ENCODE data around the gene CSTPP1. TPM values are rescaled to one million over a fixed set of nuclear protein-coding genes. Genes with fewer than 3 reads are reported as not detected.

Gene CSTPP1
- polyA plus RNA-seq, 1 donor from 2014 or later: 46.4 TPM

- TF ChIP-seq REST (IDR thresholded peaks at IDR 0.05; ENCODE audit: borderline replicate concordance) (no peak), RAD21 (conservative IDR thresholded peaks at IDR 0.05) (no peak), SMC3 (conservative IDR thresholded peaks at IDR 0.05; ENCODE audit: poor library complexity) (no peak)
These were observed 37.0 kb upstream of the CSTPP1 start (continued) for GRCh38 chr11:46899501-46900025.

- no peak overlapping the region for H3K9ac ChIP-seq (ENCODE audit: low read length)
- H3K79me2 ChIP-seq (replicated peaks; ENCODE audit: insufficient read depth, low read length): no peaks in the 10 kb centered on the region
- no peaks in the 10 kb centered on the region for H4K20me1 ChIP-seq (ENCODE audit: insufficient read depth)
- no peaks in the 10 kb centered on the region for H3K27me3 ChIP-seq (ENCODE audit: insufficient read depth, low read depth, low read length)
- H3K4me2 ChIP-seq (ENCODE audit: low read length): no peak overlapping the region
- no peaks in the 10 kb centered on the region for H3K36me3 ChIP-seq (ENCODE audit: insufficient read depth, low read length)
- no peak overlapping the region for H2AFZ ChIP-seq (ENCODE audit: low read depth, low read length)
- H3K27ac ChIP-seq (ENCODE audit: low read length): no peak overlapping the region
- H3K9me3 ChIP-seq (ENCODE audit: low read length): no peaks in the 10 kb centered on the region
- H3F3A ChIP-seq (ENCODE audit: insufficient read depth, low read length, poor library complexity, severe bottlenecking): no peaks in the 10 kb centered on the region
- no peak overlapping the region for H3K4me3 ChIP-seq (ENCODE audit: low read length)
- no peak for TF ChIP-seq CTCF (IDR thresholded peaks at IDR 0.05; ENCODE audit: poor library complexity, severe bottlenecking)
- no peak for TF ChIP-seq REST (IDR thresholded peaks at IDR 0.05; ENCODE audit: borderline replicate concordance)
- TF ChIP-seq TAF1 (IDR thresholded peaks at IDR 0.05; ENCODE audit: low read depth): no peak
- no peak for TF ChIP-seq POLR2AphosphoS5 (IDR thresholded peaks at IDR 0.05)
- TF ChIP-seq EZH2 (IDR thresholded peaks at IDR 0.05; ENCODE audit: borderline replicate concordance, insufficient read depth, low read length, poor library complexity, severe bottlenecking): no peak
- no peak for TF ChIP-seq MXI1 (conservative IDR thresholded peaks at IDR 0.05; ENCODE audit: poor library complexity, severe bottlenecking)
- no peak for TF ChIP-seq SMC3 (conservative IDR thresholded peaks at IDR 0.05; ENCODE audit: poor library complexity)
- no peak for TF ChIP-seq EP300 (conservative IDR thresholded peaks at IDR 0.05; ENCODE audit: poor library complexity, severe bottlenecking)
- no peak for TF ChIP-seq RAD21 (conservative IDR thresholded peaks at IDR 0.05)
- H3K9me2 ChIP-seq (ENCODE audit: insufficient read depth, low read length): no peaks in the 10 kb centered on the region
These were observed 36.3 kb upstream of the CSTPP1 start for GRCh38 chr11:46900091-46900746.
